Fibroblast of lung (primary cell): Measurements from ENCODE around the gene GBA2.

Source experiments
- EZH2 ChIP-seq: IDR thresholded peaks from 2 replicates; pipeline ENCODE4 v1.5.1; 2012; ENCODE audit warnings: low read length, control low read depth, mild to moderate bottlenecking; ENCODE audit errors: missing control alignments
- TF ChIP-seq, protein P1 (sequence below), 2 donors: IDR thresholded peaks in 1 of 2; conservative IDR thresholded peaks in 1 of 2; 1 replicate in 1 of 2; 2 replicates in 1 of 2; pipeline ENCODE4 v1.5.1; 2011 to 2012; ENCODE audit warnings: low read length in 2 of 2, control low read depth in 1 of 2, inconsistent platforms in 1 of 2, low read depth in 1 of 2, mild to moderate bottlenecking in 1 of 2

DNA sequence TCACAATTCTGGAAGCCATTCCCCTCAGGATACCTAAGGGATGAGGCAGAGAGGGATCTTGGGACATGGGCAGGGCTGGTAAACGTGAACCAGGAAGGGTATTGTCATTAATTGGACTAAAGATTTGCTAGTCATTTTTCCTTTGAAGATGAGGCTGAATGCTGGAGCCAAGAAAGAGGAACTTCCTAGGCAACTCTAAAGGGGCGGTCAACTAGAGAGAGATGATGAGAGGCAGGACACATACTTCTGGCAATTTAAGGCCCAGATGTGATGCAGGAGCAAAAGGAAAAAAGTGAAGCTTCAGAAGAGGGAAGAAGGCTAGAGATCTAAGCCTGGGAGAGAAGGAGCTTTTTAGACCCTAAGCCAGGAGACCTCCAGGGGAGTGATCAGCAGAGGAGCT, 5.6 kb downstream of the GBA2 start:
- TF ChIP-seq, protein P1, sequence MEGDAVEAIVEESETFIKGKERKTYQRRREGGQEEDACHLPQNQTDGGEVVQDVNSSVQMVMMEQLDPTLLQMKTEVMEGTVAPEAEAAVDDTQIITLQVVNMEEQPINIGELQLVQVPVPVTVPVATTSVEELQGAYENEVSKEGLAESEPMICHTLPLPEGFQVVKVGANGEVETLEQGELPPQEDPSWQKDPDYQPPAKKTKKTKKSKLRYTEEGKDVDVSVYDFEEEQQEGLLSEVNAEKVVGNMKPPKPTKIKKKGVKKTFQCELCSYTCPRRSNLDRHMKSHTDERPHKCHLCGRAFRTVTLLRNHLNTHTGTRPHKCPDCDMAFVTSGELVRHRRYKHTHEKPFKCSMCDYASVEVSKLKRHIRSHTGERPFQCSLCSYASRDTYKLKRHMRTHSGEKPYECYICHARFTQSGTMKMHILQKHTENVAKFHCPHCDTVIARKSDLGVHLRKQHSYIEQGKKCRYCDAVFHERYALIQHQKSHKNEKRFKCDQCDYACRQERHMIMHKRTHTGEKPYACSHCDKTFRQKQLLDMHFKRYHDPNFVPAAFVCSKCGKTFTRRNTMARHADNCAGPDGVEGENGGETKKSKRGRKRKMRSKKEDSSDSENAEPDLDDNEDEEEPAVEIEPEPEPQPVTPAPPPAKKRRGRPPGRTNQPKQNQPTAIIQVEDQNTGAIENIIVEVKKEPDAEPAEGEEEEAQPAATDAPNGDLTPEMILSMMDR (conservative IDR thresholded peaks at IDR 0.05 in 1 of 2, IDR thresholded peaks at IDR 0.05 in 1 of 2; ENCODE audit: low read depth in 1 of 2, low read length in 2 of 2) = no peak
- no peak for TF ChIP-seq EZH2
